H1 (cell line): ENCODE data around the gene CBFA2T2. TPM values are rescaled to one million over a fixed set of nuclear protein-coding genes. Genes with fewer than 3 reads are reported as not detected.

Source experiments
- CBX5 ChIP-seq: fragments of 300-800, 300-1000 bp; sonication (generic); IDR thresholded peaks from 2 replicates; pipeline ENCODE4 v1.7.1; 2016; ENCODE audit warnings: antibody characterized with exemption, low read length, low read depth
- CHD7 ChIP-seq: fragments of 300-600 bp; sonication (generic); IDR thresholded peaks from 2 replicates; pipeline ENCODE4 v1.7.1; 2012; ENCODE audit warnings: low read length, moderate library complexity, mild to moderate bottlenecking, inconsistent platforms; ENCODE audit not compliant: insufficient replicate concordance
- EP300 ChIP-seq, 2 experiments: IDR thresholded peaks; 1 replicate in 1 of 2; 2 replicates in 1 of 2; pipeline ENCODE4 v1.6.1; 2011 to 2012; ENCODE audit warnings: low read depth in 2 of 2, low read length in 2 of 2, mild to moderate bottlenecking in 2 of 2, borderline replicate concordance in 1 of 2, inconsistent platforms in 1 of 2, moderate library complexity in 1 of 2
- RNF2 ChIP-seq: fragments of 200-900, 300-1000 bp; sonication (generic); IDR thresholded peaks from 2 replicates; pipeline ENCODE4 v1.7.1; 2016; ENCODE audit warnings: borderline replicate concordance, low read depth, mild to moderate bottlenecking, antibody characterized with exemption, low read length; ENCODE audit not compliant: poor library complexity, severe bottlenecking; ENCODE audit errors: missing control alignments
- SIN3A ChIP-seq, 2 experiments: IDR thresholded peaks in 1 of 2; conservative IDR thresholded peaks in 1 of 2; 2 replicates each; pipeline ENCODE4 v1.6.1; 2011 to 2012; ENCODE audit warnings: low read length in 2 of 2, improper control_type of control experiment in 1 of 2, low read depth in 1 of 2, mild to moderate bottlenecking in 1 of 2
- SP1 ChIP-seq: IDR thresholded peaks from 2 replicates; pipeline ENCODE4 v1.6.1; 2011; ENCODE audit warnings: low read depth, low read length
- SP2 ChIP-seq: IDR thresholded peaks from 2 replicates; pipeline ENCODE4 v1.6.1; 2012; ENCODE audit warnings: mild to moderate bottlenecking, low read length, inconsistent platforms
- polyA plus RNA-seq, 7 experiments: library from polyadenylated mRNA; depleted of rRNA in 3 of 7; stranded (reverse) in 5 of 7; unstranded in 2 of 7; fragments of >200 nt in 5 of 7; fragments of 200-250 nt in 2 of 7; gene quantifications; 1 replicate in 5 of 7; 2 replicates in 1 of 7; 4 replicates in 1 of 7; pipeline versions ENCODE4 v1.2.1 to v1.2.3, GENCODE V29; 2011 to 2013; ENCODE audit warnings: missing spikeins in 2 of 7, mixed read lengths in 2 of 7
- total RNA-seq: library from RNA; stranded (reverse); fragmentation: NEBNext Ultra II Directional; extraction: Animal tissue kit (Norgen Biotek cat#: 25700); gene quantifications from 2 replicates; pipeline ENCODE4 v1.2.1, GENCODE V29; 2021
- TF ChIP-seq, protein P1 (sequence below): IDR thresholded peaks from 2 replicates; pipeline ENCODE4 v1.6.1; 2011; ENCODE audit warnings: low read length, improper control_type of control experiment

CBFA2T2 gene
- total and polyA plus RNA-seq, 2 of the 8 experiments (the other 6 are each of a cell fraction or from before 2014, with no cell fraction given), result 11.6 to 12.9 TPM

GRCh38 chr20:33443512-33444239 is 46.2 kb upstream of the CBFA2T2 start, which contains the start of gene SNTA1 (continued):
- TF ChIP-seq CHD7 (no peak), RNF2 (no peak), SIN3A (conservative IDR thresholded peaks at IDR 0.05 in 1 of 2, IDR thresholded peaks at IDR 0.05 in 1 of 2; ENCODE audit: low read depth in 1 of 2, low read length in 2 of 2) (peak in 1 of 2 experiments; percentile 75; a peak in 2 of 4 replicates), EP300 (IDR thresholded peaks at IDR 0.05; ENCODE audit: borderline replicate concordance in 1 of 2, low read depth in 2 of 2, low read length in 2 of 2) (no peak), SP2 (no peak), CBX5 (no peak), SP1 (peak; percentile 12; the same call in 1 of the 2 replicates)
- TF ChIP-seq, protein P1, sequence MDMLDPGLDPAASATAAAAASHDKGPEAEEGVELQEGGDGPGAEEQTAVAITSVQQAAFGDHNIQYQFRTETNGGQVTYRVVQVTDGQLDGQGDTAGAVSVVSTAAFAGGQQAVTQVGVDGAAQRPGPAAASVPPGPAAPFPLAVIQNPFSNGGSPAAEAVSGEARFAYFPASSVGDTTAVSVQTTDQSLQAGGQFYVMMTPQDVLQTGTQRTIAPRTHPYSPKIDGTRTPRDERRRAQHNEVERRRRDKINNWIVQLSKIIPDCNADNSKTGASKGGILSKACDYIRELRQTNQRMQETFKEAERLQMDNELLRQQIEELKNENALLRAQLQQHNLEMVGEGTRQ, result no peak
